NB4 (cell line): ENCODE results near the gene ANKH.

Source experiments
- POLR2A ChIP-seq: IDR thresholded peaks from 2 replicates; pipeline ENCODE4 v1.6.1; 2011; ENCODE audit warnings: mild to moderate bottlenecking; ENCODE audit not compliant: insufficient read length; ENCODE audit errors: extremely low read depth
- TF ChIP-seq, protein P1 (sequence below): IDR thresholded peaks from one replicate; pipeline ENCODE4 v1.5.1; 2012; ENCODE audit warnings: low read depth, low read length

DNA sequence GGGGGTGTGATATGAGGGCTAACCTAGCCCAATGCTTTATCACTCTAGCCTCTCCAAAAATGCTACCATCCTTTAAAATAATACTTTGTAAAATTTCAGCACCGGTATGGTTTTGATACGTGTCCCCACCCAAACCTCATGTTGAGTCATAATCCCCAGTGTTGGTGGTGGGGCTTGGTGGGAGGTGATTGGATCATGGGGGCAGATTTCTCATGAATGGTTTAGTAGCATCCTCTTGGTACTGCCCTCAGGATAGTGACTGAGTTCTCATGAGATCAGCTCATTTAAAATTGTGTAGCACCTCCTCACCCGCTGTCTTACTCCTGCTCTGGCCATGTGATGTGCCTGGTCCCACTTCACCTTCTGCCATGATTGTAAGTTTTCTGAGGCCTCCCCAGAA is 35.0 kb upstream of the ANKH start:
- TF ChIP-seq, protein P1, sequence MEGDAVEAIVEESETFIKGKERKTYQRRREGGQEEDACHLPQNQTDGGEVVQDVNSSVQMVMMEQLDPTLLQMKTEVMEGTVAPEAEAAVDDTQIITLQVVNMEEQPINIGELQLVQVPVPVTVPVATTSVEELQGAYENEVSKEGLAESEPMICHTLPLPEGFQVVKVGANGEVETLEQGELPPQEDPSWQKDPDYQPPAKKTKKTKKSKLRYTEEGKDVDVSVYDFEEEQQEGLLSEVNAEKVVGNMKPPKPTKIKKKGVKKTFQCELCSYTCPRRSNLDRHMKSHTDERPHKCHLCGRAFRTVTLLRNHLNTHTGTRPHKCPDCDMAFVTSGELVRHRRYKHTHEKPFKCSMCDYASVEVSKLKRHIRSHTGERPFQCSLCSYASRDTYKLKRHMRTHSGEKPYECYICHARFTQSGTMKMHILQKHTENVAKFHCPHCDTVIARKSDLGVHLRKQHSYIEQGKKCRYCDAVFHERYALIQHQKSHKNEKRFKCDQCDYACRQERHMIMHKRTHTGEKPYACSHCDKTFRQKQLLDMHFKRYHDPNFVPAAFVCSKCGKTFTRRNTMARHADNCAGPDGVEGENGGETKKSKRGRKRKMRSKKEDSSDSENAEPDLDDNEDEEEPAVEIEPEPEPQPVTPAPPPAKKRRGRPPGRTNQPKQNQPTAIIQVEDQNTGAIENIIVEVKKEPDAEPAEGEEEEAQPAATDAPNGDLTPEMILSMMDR: no peak
- TF ChIP-seq POLR2A: no peak
